ENCODE measurements around the gene MGLL.

GRCh38 chr3:127651516-127652172, 170.7 kb downstream of the MGLL start:
- no peak for TF ChIP-seq POLR2A (IDR thresholded peaks at IDR 0.05)
- no peak for TF ChIP-seq CTCF (IDR thresholded peaks at IDR 0.05)
- TF ChIP-seq POLR2AphosphoS5 (IDR thresholded peaks at IDR 0.05): no peak
